IMR-90 (cell line): ENCODE results near the gene ZNF121. TPM values are rescaled to one million over a fixed set of nuclear protein-coding genes. Genes with fewer than 3 reads are reported as not detected.

ENCODE experiments used
- ATAC-seq: fragments of 200-7000 bp; cut with Tn5 transposase; 2 replicates; pipeline ENCODE4 v1.9.1; 2020; ENCODE audit warnings: low read depth, mild to moderate bottlenecking, moderate library complexity
- BruUV-seq: library from RNA; stranded (reverse); fragments of 400-500 nt; replicated peaks from 2 replicates; lab custom pipeline; 2021; lab: Mats Ljungman, UMichigan
- CTCF ChIA-PET: fragments of 300-600 bp; formaldehyde crosslinking; extraction: SDS; loops from one replicate; lab custom pipeline; 2021; ENCODE audit warnings: antibody characterized with exemption; lab: Yijun Ruan, JAX
- POLR2A ChIA-PET: fragments of 300-600 bp; sonication (Branson Sonifier 250); formaldehyde crosslinking; loops from one replicate; lab custom pipeline; 2022; ENCODE audit warnings: antibody characterized with exemption; ENCODE audit not compliant: unreplicated experiment; lab: Charles Lee
- DNase-seq: peaks from one replicate; pipeline ENCODE4 v3.0.0; 2013
- H2AFZ ChIP-seq: replicated peaks from 2 replicates; pipeline ENCODE3; 2013; ENCODE audit warnings: low read length, mild to moderate bottlenecking; ENCODE audit not compliant: poor library complexity
- H2AK5ac ChIP-seq: 2 replicates; pipeline ENCODE4 v1.6.1; 2013; ENCODE audit warnings: low read depth, low read length, inconsistent platforms
- H2AK9ac ChIP-seq: replicated peaks from 2 replicates; pipeline ENCODE3; 2013; ENCODE audit warnings: mild to moderate bottlenecking, low read depth, low read length, moderate library complexity; ENCODE audit not compliant: poor library complexity
- H2BK120ac ChIP-seq: 2 replicates; pipeline ENCODE4 v1.6.1; 2013; ENCODE audit warnings: low read depth, low read length, inconsistent platforms
- H2BK15ac ChIP-seq: 3 replicates; pipeline ENCODE4 v1.6.1; 2013; ENCODE audit warnings: low read depth, low read length, inconsistent platforms
- H2BK20ac ChIP-seq: 2 replicates; pipeline ENCODE4 v1.6.1; 2013; ENCODE audit warnings: low read depth, mild to moderate bottlenecking, inconsistent platforms, low read length, moderate library complexity
- H2BK5ac ChIP-seq: 2 replicates; pipeline ENCODE4 v1.6.1; 2013; ENCODE audit warnings: mild to moderate bottlenecking, low read depth, low read length, inconsistent platforms; ENCODE audit not compliant: poor library complexity, severe bottlenecking
- H3K14ac ChIP-seq: replicated peaks from 2 replicates; pipeline ENCODE4 v1.6.1; 2013; ENCODE audit warnings: low read depth, low read length, inconsistent platforms
- H3K18ac ChIP-seq: 2 replicates; pipeline ENCODE4 v1.6.1; 2013; ENCODE audit warnings: low read depth, low read length, control low read depth
- H3K23ac ChIP-seq: 2 replicates; pipeline ENCODE4 v1.6.1; 2013; ENCODE audit warnings: low read depth, low read length, inconsistent platforms
- H3K27ac ChIP-seq: 2 replicates; pipeline ENCODE4 v1.5.1; 2013; ENCODE audit warnings: mild to moderate bottlenecking, control low read depth, low read length; ENCODE audit not compliant: insufficient read depth
- H3K27me3 ChIP-seq: 2 replicates; pipeline ENCODE4 v1.6.1; 2013; ENCODE audit warnings: low read length; ENCODE audit not compliant: control insufficient read depth, insufficient read depth
- H3K36me3 ChIP-seq: 2 replicates; pipeline ENCODE4 v1.6.1; 2013; ENCODE audit warnings: low read length, mixed read lengths; ENCODE audit not compliant: control insufficient read depth, insufficient read depth
- H3K4ac ChIP-seq: 2 replicates; pipeline ENCODE4 v1.6.1; 2013; ENCODE audit warnings: low read depth, low read length, inconsistent platforms
- H3K4me1 ChIP-seq: 2 replicates; pipeline ENCODE4 v1.6.1; 2013; ENCODE audit warnings: low read length, mixed read lengths; ENCODE audit not compliant: control insufficient read depth, insufficient read depth
- H3K4me2 ChIP-seq: 2 replicates; pipeline ENCODE4 v1.6.1; 2013; ENCODE audit warnings: low read depth, mild to moderate bottlenecking, control low read depth, low read length, moderate library complexity
- H3K4me3 ChIP-seq: 2 replicates; pipeline ENCODE4 v1.5.1; 2013; ENCODE audit warnings: low read depth, mild to moderate bottlenecking, control low read depth, low read length, moderate library complexity; ENCODE audit not compliant: insufficient read depth
- H3K56ac ChIP-seq: 2 replicates; pipeline ENCODE4 v1.6.1; 2013; ENCODE audit warnings: low read length, inconsistent platforms; ENCODE audit not compliant: insufficient read depth; ENCODE audit errors: extremely low read depth
- H3K79me1 ChIP-seq, 2 experiments: 2 replicates each; pipeline ENCODE4 v1.6.1; 2013; ENCODE audit warnings: low read length in 2 of 2, inconsistent platforms in 1 of 2, low read depth in 1 of 2
- H3K9ac ChIP-seq: 2 replicates; pipeline ENCODE4 v1.6.1; 2013; ENCODE audit warnings: low read depth, low read length, control low read depth
- H3K9me1 ChIP-seq: 2 replicates; pipeline ENCODE4 v1.6.1; 2013; ENCODE audit warnings: low read length, inconsistent platforms; ENCODE audit not compliant: insufficient read depth
- H3K9me3 ChIP-seq: 2 replicates; pipeline ENCODE4 v1.6.1; 2013; ENCODE audit warnings: low read length; ENCODE audit not compliant: control insufficient read depth, insufficient read depth
- H4K20me1 ChIP-seq: 2 replicates; pipeline ENCODE4 v1.6.1; 2013; ENCODE audit warnings: low read length, inconsistent platforms; ENCODE audit not compliant: insufficient read depth
- H4K5ac ChIP-seq: 2 replicates; pipeline ENCODE4 v1.6.1; 2013; ENCODE audit warnings: mild to moderate bottlenecking, low read depth, low read length, control low read depth
- H4K8ac ChIP-seq, 2 experiments: 2 replicates each; pipeline ENCODE4 v1.6.1; 2013; ENCODE audit warnings: low read depth in 2 of 2, low read length in 2 of 2, control low read depth in 1 of 2, inconsistent platforms in 1 of 2
- H4K91ac ChIP-seq: 2 replicates; pipeline ENCODE4 v1.6.1; 2013; ENCODE audit warnings: low read depth, low read length, inconsistent platforms; ENCODE audit not compliant: insufficient read depth
- BHLHE40 ChIP-seq: fragments of 150-350 bp; IDR thresholded peaks from 2 replicates; pipeline ENCODE4 v1.6.1; 2016; ENCODE audit warnings: mild to moderate bottlenecking, low read depth, low read length
- CEBPB ChIP-seq: IDR thresholded peaks from 2 replicates; pipeline ENCODE4 v1.6.1; 2012; ENCODE audit warnings: low read depth, low read length, improper control_type of control experiment
- CHD1 ChIP-seq: IDR thresholded peaks from 2 replicates; pipeline ENCODE4 v1.6.1; 2012; ENCODE audit warnings: low read depth, low read length, improper control_type of control experiment
- CTCF ChIP-seq: conservative IDR thresholded peaks from 2 replicates; pipeline ENCODE4 v1.5.1; 2012; ENCODE audit warnings: mild to moderate bottlenecking, low read depth, low read length, improper control_type of control experiment
- ELK1 ChIP-seq: fragments of 150-350 bp; IDR thresholded peaks from 2 replicates; pipeline ENCODE4 v1.6.1; 2016; ENCODE audit warnings: low read depth, mild to moderate bottlenecking, low read length, moderate library complexity, borderline replicate concordance
- FOS ChIP-seq: fragments of 150-350 bp; IDR thresholded peaks from 2 replicates; pipeline ENCODE4 v1.6.1; 2016; ENCODE audit warnings: low read depth, low read length
- MAFK ChIP-seq: IDR thresholded peaks from 2 replicates; pipeline ENCODE4 v1.6.1; 2012; ENCODE audit warnings: low read depth, low read length, improper control_type of control experiment
- MAZ ChIP-seq: IDR thresholded peaks from 2 replicates; pipeline ENCODE4 v1.6.1; 2012; ENCODE audit warnings: low read depth, mild to moderate bottlenecking, low read length, improper control_type of control experiment, moderate library complexity, borderline replicate concordance
- MXI1 ChIP-seq: IDR thresholded peaks from 2 replicates; pipeline ENCODE4 v1.6.1; 2012; ENCODE audit warnings: low read depth, mild to moderate bottlenecking, low read length, moderate library complexity, borderline replicate concordance
- NFE2L2 ChIP-seq: fragments of 150-350 bp; IDR thresholded peaks from 2 replicates; pipeline ENCODE4 v1.6.1; 2016; ENCODE audit warnings: low read depth, mild to moderate bottlenecking, low read length
- POLR2A ChIP-seq: IDR thresholded peaks from 2 replicates; pipeline ENCODE4 v1.6.1; 2012; ENCODE audit warnings: mild to moderate bottlenecking, low read depth, low read length
- RCOR1 ChIP-seq: IDR thresholded peaks from 2 replicates; pipeline ENCODE4 v1.6.1; 2012; ENCODE audit warnings: mild to moderate bottlenecking, low read length, improper control_type of control experiment; ENCODE audit not compliant: insufficient replicate concordance
- RFX5 ChIP-seq: IDR thresholded peaks from 2 replicates; pipeline ENCODE4 v1.8.0; 2012; ENCODE audit warnings: low read depth, mild to moderate bottlenecking, low read length, moderate library complexity
- SMC3 ChIP-seq: fragments of 150-350 bp; IDR thresholded peaks from 2 replicates; pipeline ENCODE4 v1.6.1; 2016; ENCODE audit warnings: low read depth, mild to moderate bottlenecking, antibody characterized with exemption, low read length, moderate library complexity
- USF2 ChIP-seq: fragments of 150-350 bp; IDR thresholded peaks from 2 replicates; pipeline ENCODE4 v1.6.1; 2017; ENCODE audit warnings: mild to moderate bottlenecking, antibody characterized with exemption, low read length, low read depth
- WGBS, 2 experiments: methylation state at CpG; one replicate each; pipeline versions ENCODE4 v1.1.5 to v1.1.7; 2013; ENCODE audit warnings: missing lambda C conversion rate in 2 of 2; ENCODE audit not compliant: insufficient read length in 1 of 2; ENCODE audit errors: extremely low coverage in 2 of 2; 5-methylcytosine and 5-hydroxymethylcytosine counted together
- dilution Hi-C: fragments of 300-500 bp; cut with HindIII; formaldehyde crosslinking; loops from one replicate; pipeline ENCODE4 v1.14.3; 2018; ENCODE audit warnings: low sequenced_read_pairs; ENCODE audit not compliant: unreplicated experiment
- in situ Hi-C: fragments of 300-500 bp; cut with MboI; formaldehyde crosslinking; loops from 3 replicates; pipeline ENCODE4 v1.14.3; 2019; ENCODE audit warnings: low sequenced_read_pairs, inconsistent platforms, mixed read lengths
- intact Hi-C: fragments of 100-400 bp; cut with micrococcal nuclease; formaldehyde crosslinking; loops from 2 replicates; pipeline ENCODE4 v1.10.0; 2022
- polyA plus RNA-seq, 3 experiments: library from polyadenylated mRNA; depleted of rRNA; stranded (reverse); fragments of >200 nt; gene quantifications; 2 replicates each; pipeline ENCODE4 v1.2.3, GENCODE V29; 2012; ENCODE audit warnings: low replicate concordance in 1 of 3
- total RNA-seq: library from RNA; depleted of rRNA; stranded (reverse); fragments of >200 nt; gene quantifications from 2 replicates; pipeline ENCODE4 v1.2.3, GENCODE V29; 2012

The ZNF121 gene
- total and polyA plus RNA-seq, 2 of the 4 experiments (the other 2 are of a cell fraction), result 3.1 to 62.9 TPM

DNA sequence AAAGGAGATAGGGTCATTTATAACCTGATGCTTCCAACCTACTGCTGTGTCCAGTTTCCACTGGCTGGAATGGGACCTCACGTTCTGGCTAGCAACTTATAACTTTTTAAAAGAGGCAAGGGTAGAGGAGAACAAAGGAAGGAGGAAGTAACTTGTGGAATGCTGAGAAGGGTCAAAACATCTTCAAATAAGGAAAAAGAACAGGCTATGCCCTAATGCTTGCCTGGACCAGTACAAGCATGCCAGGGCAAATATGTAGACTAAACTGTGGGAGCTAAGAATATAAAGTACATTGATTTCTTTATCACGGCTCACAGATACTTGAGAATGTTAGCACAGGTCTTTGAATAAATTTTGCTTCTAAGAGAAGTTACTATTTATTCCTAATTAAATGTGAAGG is 38.2 kb upstream of the ZNF121 start:
- Histone ChIP-seq H3K18ac (no peak overlapping the region), H2BK120ac (peak overlapping the region; percentile 22; the same call in 1 of the 2 replicates), H2AK9ac (no peak overlapping the region), H3K4me1 (peaks cover 4% of the 10 kb centered on the region; the same call in 1 of the 2 replicates), H3K9ac (peak overlapping the region; percentile 43; the same call in 1 of the 2 replicates), H2AFZ (no peak overlapping the region), H3K4me3 (no peak overlapping the region), H3K36me3 (peaks cover 17% of the 10 kb centered on the region), H4K20me1 (no peaks in the 10 kb centered on the region; the same call in 1 of the 2 replicates), H4K91ac (peak overlapping the region; percentile 51; the same call in 1 of the 2 replicates), H3K79me1 (peaks cover 35 to 39% of the 10 kb centered on the region in 2 experiments), H3K27me3 (no peaks in the 10 kb centered on the region), H3K4ac (peak overlapping the region; percentile 77), H2AK5ac (peak overlapping the region; percentile 70), H3K14ac (peak overlapping the region; percentile 60; the same call in 1 of the 2 replicates), H4K8ac (peak overlapping the region; percentile 83 to 89), H2BK15ac (no peak overlapping the region), H2BK20ac (no peak overlapping the region; the same call in 1 of the 2 replicates), H3K4me2 (peak overlapping the region; percentile 55), H3K27ac (peak overlapping the region; percentile 77; the same call in 1 of the 2 replicates), H3K9me1 (no peaks in the 10 kb centered on the region), H3K23ac (peak overlapping the region; percentile 53; the same call in 1 of the 2 replicates), H4K5ac (peak overlapping the region; percentile 98), H3K9me3 (no peaks in the 10 kb centered on the region), H3K56ac (peak overlapping the region; percentile 51; the same call in 1 of the 2 replicates), H2BK5ac (peak overlapping the region; percentile 34)
- TF ChIP-seq USF2 (no peak), CHD1 (no peak), SMC3 (no peak), POLR2A (no peak), FOS (no peak), RFX5 (no peak), CEBPB (no peak), MAFK (no peak), CTCF (no peak), NFE2L2 (no peak), MAZ (no peak), RCOR1 (no peak), ELK1 (no peak), BHLHE40 (no peak), MXI1 (no peak)
- BruUV-seq, result no TSS peak
- in situ Hi-C loops (no loop called here), dilution Hi-C loops (loop anchor here (10.0 kb wide), 1 partner anchor 172 kb away; no protein-coding TSS in a partner anchor), intact Hi-C loops (loop anchor here (10.0 kb wide), 1 partner anchor 292 kb away; no protein-coding TSS in a partner anchor)
- ATAC-seq, result no peak
- ChIA-PET CTCF (no interaction called here), POLR2A (no interaction called here)
- no peak for DNase-seq
- WGBS, 2 experiments, result no CpG with 5 or more reads among the region's 2 CpGs
